Spleen (tissue), 7 donors: ENCODE data around the gene XAGE2.

Experiments
- CTCF ChIP-seq, 11 experiments: fragments of 200-600 bp in 7 of 11; fragments of 450-650 bp in 4 of 11; sonication (generic) in 4 of 11; IDR thresholded peaks in 8 of 11; conservative IDR thresholded peaks in 3 of 11; 1 replicate in 7 of 11; 2 replicates in 4 of 11; pipeline versions ENCODE4 v1.4.0 to v1.8.0; 2016 to 2021; ENCODE audit warnings: antibody characterized with exemption in 11 of 11, inconsistent platforms in 4 of 11, mild to moderate bottlenecking in 1 of 11
- POLR2A ChIP-seq, 3 donors: fragments of 450-650 bp; IDR thresholded peaks; one replicate each; pipeline ENCODE4 v1.5.1; 2017; ENCODE audit warnings: antibody characterized with exemption in 3 of 3, mild to moderate bottlenecking in 1 of 3
- POLR2AphosphoS5 ChIP-seq, 3 donors: sonication (generic); formaldehyde crosslinking; IDR thresholded peaks; one replicate each; pipeline ENCODE4 v1.5.1; 2017; ENCODE audit warnings: antibody characterized with exemption in 3 of 3
- donor health status: DM: no; HTN: no; CAD: no; lungs with moderate emphysema.
- donor health status: DM: no; HTN: no; CAD: no.
- donor health status: DM: no; HTN: no; CAD: no.

GRCh38 chrX:52416816-52417215 lies 48.0 kb downstream of the XAGE2 start:
- no peak for TF ChIP-seq CTCF (IDR thresholded peaks at IDR 0.05 in 8 of 11, conservative IDR thresholded peaks at IDR 0.05 in 3 of 11)
- no peak for TF ChIP-seq POLR2A (IDR thresholded peaks at IDR 0.05)
- no peak for TF ChIP-seq POLR2AphosphoS5 (IDR thresholded peaks at IDR 0.05)
